IMR-90 (cell line): ENCODE data around the gene KRTAP10-6. TPM values are rescaled to one million over a fixed set of nuclear protein-coding genes. Genes with fewer than 3 reads are reported as not detected.

Experiments
- ATAC-seq: fragments of 200-7000 bp; cut with Tn5 transposase; 2 replicates; pipeline ENCODE4 v1.9.1; 2020; ENCODE audit warnings: low read depth, mild to moderate bottlenecking, moderate library complexity
- BruUV-seq: library from RNA; stranded (reverse); fragments of 400-500 nt; replicated peaks from 2 replicates; lab custom pipeline; 2021; lab: Mats Ljungman, UMichigan
- CTCF ChIA-PET: fragments of 300-600 bp; formaldehyde crosslinking; extraction: SDS; loops from one replicate; lab custom pipeline; 2021; ENCODE audit warnings: antibody characterized with exemption; lab: Yijun Ruan, JAX
- POLR2A ChIA-PET: fragments of 300-600 bp; sonication (Branson Sonifier 250); formaldehyde crosslinking; loops from one replicate; lab custom pipeline; 2022; ENCODE audit warnings: antibody characterized with exemption; ENCODE audit not compliant: unreplicated experiment; lab: Charles Lee
- DNase-seq: peaks from one replicate; pipeline ENCODE4 v3.0.0; 2013
- H2AFZ ChIP-seq: replicated peaks from 2 replicates; pipeline ENCODE3; 2013; ENCODE audit warnings: low read length, mild to moderate bottlenecking; ENCODE audit not compliant: poor library complexity
- H2AK5ac ChIP-seq: 2 replicates; pipeline ENCODE4 v1.6.1; 2013; ENCODE audit warnings: low read depth, low read length, inconsistent platforms
- H2AK9ac ChIP-seq: replicated peaks from 2 replicates; pipeline ENCODE3; 2013; ENCODE audit warnings: mild to moderate bottlenecking, low read depth, low read length, moderate library complexity; ENCODE audit not compliant: poor library complexity
- H2BK120ac ChIP-seq: 2 replicates; pipeline ENCODE4 v1.6.1; 2013; ENCODE audit warnings: low read depth, low read length, inconsistent platforms
- H2BK15ac ChIP-seq: 3 replicates; pipeline ENCODE4 v1.6.1; 2013; ENCODE audit warnings: low read depth, low read length, inconsistent platforms
- H2BK20ac ChIP-seq: 2 replicates; pipeline ENCODE4 v1.6.1; 2013; ENCODE audit warnings: low read depth, mild to moderate bottlenecking, inconsistent platforms, low read length, moderate library complexity
- H2BK5ac ChIP-seq: 2 replicates; pipeline ENCODE4 v1.6.1; 2013; ENCODE audit warnings: mild to moderate bottlenecking, low read depth, low read length, inconsistent platforms; ENCODE audit not compliant: poor library complexity, severe bottlenecking
- H3K14ac ChIP-seq: replicated peaks from 2 replicates; pipeline ENCODE4 v1.6.1; 2013; ENCODE audit warnings: low read depth, low read length, inconsistent platforms
- H3K18ac ChIP-seq: 2 replicates; pipeline ENCODE4 v1.6.1; 2013; ENCODE audit warnings: low read depth, low read length, control low read depth
- H3K23ac ChIP-seq: 2 replicates; pipeline ENCODE4 v1.6.1; 2013; ENCODE audit warnings: low read depth, low read length, inconsistent platforms
- H3K27ac ChIP-seq: 2 replicates; pipeline ENCODE4 v1.5.1; 2013; ENCODE audit warnings: mild to moderate bottlenecking, control low read depth, low read length; ENCODE audit not compliant: insufficient read depth
- H3K27me3 ChIP-seq: 2 replicates; pipeline ENCODE4 v1.6.1; 2013; ENCODE audit warnings: low read length; ENCODE audit not compliant: control insufficient read depth, insufficient read depth
- H3K36me3 ChIP-seq: 2 replicates; pipeline ENCODE4 v1.6.1; 2013; ENCODE audit warnings: low read length, mixed read lengths; ENCODE audit not compliant: control insufficient read depth, insufficient read depth
- H3K4ac ChIP-seq: 2 replicates; pipeline ENCODE4 v1.6.1; 2013; ENCODE audit warnings: low read depth, low read length, inconsistent platforms
- H3K4me1 ChIP-seq: 2 replicates; pipeline ENCODE4 v1.6.1; 2013; ENCODE audit warnings: low read length, mixed read lengths; ENCODE audit not compliant: control insufficient read depth, insufficient read depth
- H3K4me2 ChIP-seq: 2 replicates; pipeline ENCODE4 v1.6.1; 2013; ENCODE audit warnings: low read depth, mild to moderate bottlenecking, control low read depth, low read length, moderate library complexity
- H3K4me3 ChIP-seq: 2 replicates; pipeline ENCODE4 v1.5.1; 2013; ENCODE audit warnings: low read depth, mild to moderate bottlenecking, control low read depth, low read length, moderate library complexity; ENCODE audit not compliant: insufficient read depth
- H3K56ac ChIP-seq: 2 replicates; pipeline ENCODE4 v1.6.1; 2013; ENCODE audit warnings: low read length, inconsistent platforms; ENCODE audit not compliant: insufficient read depth; ENCODE audit errors: extremely low read depth
- H3K79me1 ChIP-seq, 2 experiments: 2 replicates each; pipeline ENCODE4 v1.6.1; 2013; ENCODE audit warnings: low read length in 2 of 2, inconsistent platforms in 1 of 2, low read depth in 1 of 2
- H3K9ac ChIP-seq: 2 replicates; pipeline ENCODE4 v1.6.1; 2013; ENCODE audit warnings: low read depth, low read length, control low read depth
- H3K9me1 ChIP-seq: 2 replicates; pipeline ENCODE4 v1.6.1; 2013; ENCODE audit warnings: low read length, inconsistent platforms; ENCODE audit not compliant: insufficient read depth
- H3K9me3 ChIP-seq: 2 replicates; pipeline ENCODE4 v1.6.1; 2013; ENCODE audit warnings: low read length; ENCODE audit not compliant: control insufficient read depth, insufficient read depth
- H4K20me1 ChIP-seq: 2 replicates; pipeline ENCODE4 v1.6.1; 2013; ENCODE audit warnings: low read length, inconsistent platforms; ENCODE audit not compliant: insufficient read depth
- H4K5ac ChIP-seq: 2 replicates; pipeline ENCODE4 v1.6.1; 2013; ENCODE audit warnings: mild to moderate bottlenecking, low read depth, low read length, control low read depth
- H4K8ac ChIP-seq, 2 experiments: 2 replicates each; pipeline ENCODE4 v1.6.1; 2013; ENCODE audit warnings: low read depth in 2 of 2, low read length in 2 of 2, control low read depth in 1 of 2, inconsistent platforms in 1 of 2
- H4K91ac ChIP-seq: 2 replicates; pipeline ENCODE4 v1.6.1; 2013; ENCODE audit warnings: low read depth, low read length, inconsistent platforms; ENCODE audit not compliant: insufficient read depth
- BHLHE40 ChIP-seq: fragments of 150-350 bp; IDR thresholded peaks from 2 replicates; pipeline ENCODE4 v1.6.1; 2016; ENCODE audit warnings: mild to moderate bottlenecking, low read depth, low read length
- CEBPB ChIP-seq: IDR thresholded peaks from 2 replicates; pipeline ENCODE4 v1.6.1; 2012; ENCODE audit warnings: low read depth, low read length, improper control_type of control experiment
- CHD1 ChIP-seq: IDR thresholded peaks from 2 replicates; pipeline ENCODE4 v1.6.1; 2012; ENCODE audit warnings: low read depth, low read length, improper control_type of control experiment
- CTCF ChIP-seq: conservative IDR thresholded peaks from 2 replicates; pipeline ENCODE4 v1.5.1; 2012; ENCODE audit warnings: mild to moderate bottlenecking, low read depth, low read length, improper control_type of control experiment
- ELK1 ChIP-seq: fragments of 150-350 bp; IDR thresholded peaks from 2 replicates; pipeline ENCODE4 v1.6.1; 2016; ENCODE audit warnings: low read depth, mild to moderate bottlenecking, low read length, moderate library complexity, borderline replicate concordance
- FOS ChIP-seq: fragments of 150-350 bp; IDR thresholded peaks from 2 replicates; pipeline ENCODE4 v1.6.1; 2016; ENCODE audit warnings: low read depth, low read length
- MAFK ChIP-seq: IDR thresholded peaks from 2 replicates; pipeline ENCODE4 v1.6.1; 2012; ENCODE audit warnings: low read depth, low read length, improper control_type of control experiment
- MAZ ChIP-seq: IDR thresholded peaks from 2 replicates; pipeline ENCODE4 v1.6.1; 2012; ENCODE audit warnings: low read depth, mild to moderate bottlenecking, low read length, improper control_type of control experiment, moderate library complexity, borderline replicate concordance
- MXI1 ChIP-seq: IDR thresholded peaks from 2 replicates; pipeline ENCODE4 v1.6.1; 2012; ENCODE audit warnings: low read depth, mild to moderate bottlenecking, low read length, moderate library complexity, borderline replicate concordance
- NFE2L2 ChIP-seq: fragments of 150-350 bp; IDR thresholded peaks from 2 replicates; pipeline ENCODE4 v1.6.1; 2016; ENCODE audit warnings: low read depth, mild to moderate bottlenecking, low read length
- POLR2A ChIP-seq: IDR thresholded peaks from 2 replicates; pipeline ENCODE4 v1.6.1; 2012; ENCODE audit warnings: mild to moderate bottlenecking, low read depth, low read length
- RAD21 ChIP-seq: IDR thresholded peaks from 2 replicates; pipeline ENCODE4 v1.6.1; 2012; ENCODE audit warnings: low read length, improper control_type of control experiment
- RCOR1 ChIP-seq: IDR thresholded peaks from 2 replicates; pipeline ENCODE4 v1.6.1; 2012; ENCODE audit warnings: mild to moderate bottlenecking, low read length, improper control_type of control experiment; ENCODE audit not compliant: insufficient replicate concordance
- RFX5 ChIP-seq: IDR thresholded peaks from 2 replicates; pipeline ENCODE4 v1.8.0; 2012; ENCODE audit warnings: low read depth, mild to moderate bottlenecking, low read length, moderate library complexity
- SMC3 ChIP-seq: fragments of 150-350 bp; IDR thresholded peaks from 2 replicates; pipeline ENCODE4 v1.6.1; 2016; ENCODE audit warnings: low read depth, mild to moderate bottlenecking, antibody characterized with exemption, low read length, moderate library complexity
- USF2 ChIP-seq: fragments of 150-350 bp; IDR thresholded peaks from 2 replicates; pipeline ENCODE4 v1.6.1; 2017; ENCODE audit warnings: mild to moderate bottlenecking, antibody characterized with exemption, low read length, low read depth
- WGBS, 2 experiments: methylation state at CpG; one replicate each; pipeline versions ENCODE4 v1.1.5 to v1.1.7; 2013; ENCODE audit warnings: missing lambda C conversion rate in 2 of 2; ENCODE audit not compliant: insufficient read length in 1 of 2; ENCODE audit errors: extremely low coverage in 2 of 2; 5-methylcytosine and 5-hydroxymethylcytosine counted together
- dilution Hi-C: fragments of 300-500 bp; cut with HindIII; formaldehyde crosslinking; loops from one replicate; pipeline ENCODE4 v1.14.3; 2018; ENCODE audit warnings: low sequenced_read_pairs; ENCODE audit not compliant: unreplicated experiment
- in situ Hi-C: fragments of 300-500 bp; cut with MboI; formaldehyde crosslinking; loops from 3 replicates; pipeline ENCODE4 v1.14.3; 2019; ENCODE audit warnings: low sequenced_read_pairs, inconsistent platforms, mixed read lengths
- intact Hi-C: fragments of 100-400 bp; cut with micrococcal nuclease; formaldehyde crosslinking; loops from 2 replicates; pipeline ENCODE4 v1.10.0; 2022
- polyA plus RNA-seq, 3 experiments: library from polyadenylated mRNA; depleted of rRNA; stranded (reverse); fragments of >200 nt; gene quantifications; 2 replicates each; pipeline ENCODE4 v1.2.3, GENCODE V29; 2012; ENCODE audit warnings: low replicate concordance in 1 of 3
- total RNA-seq: library from RNA; depleted of rRNA; stranded (reverse); fragments of >200 nt; gene quantifications from 2 replicates; pipeline ENCODE4 v1.2.3, GENCODE V29; 2012

The KRTAP10-6 gene
- total and polyA plus RNA-seq, 2 of the 4 experiments (the other 2 are of a cell fraction), result not detected

- Histone ChIP-seq H3K79me1 (no peaks in the 10 kb centered on the region), H3K27me3 (peaks cover 20% of the 10 kb centered on the region), H2AK5ac (no peak overlapping the region), H2BK15ac (no peak overlapping the region), H3K9me3 (peaks cover 2% of the 10 kb centered on the region; the same call in 1 of the 2 replicates), H3K4me1 (no peaks in the 10 kb centered on the region), H2AFZ (no peak overlapping the region), H2BK5ac (no peak overlapping the region), H4K5ac (no peak overlapping the region), H2AK9ac (no peak overlapping the region), H2BK120ac (no peak overlapping the region), H3K36me3 (no peaks in the 10 kb centered on the region), H3K4me2 (no peak overlapping the region), H4K91ac (no peak overlapping the region), H3K9me1 (no peaks in the 10 kb centered on the region), H3K56ac (no peak overlapping the region), H3K18ac (no peak overlapping the region), H3K27ac (no peak overlapping the region), H3K4me3 (no peak overlapping the region), H4K20me1 (no peaks in the 10 kb centered on the region), H3K14ac (no peak overlapping the region), H3K23ac (no peak overlapping the region), H3K9ac (no peak overlapping the region), H3K4ac (no peak overlapping the region), H2BK20ac (no peak overlapping the region), H4K8ac (no peak overlapping the region)
- no TSS peak for BruUV-seq
- dilution Hi-C loops (no loop called here), intact Hi-C loops (no loop called here), in situ Hi-C loops (no loop called here)
- no peak for ATAC-seq
- WGBS, 2 experiments, result 61% methylated on average over 3 of the region's 6 CpGs; no CpG with 5 or more reads in 1 of the 2 experiments
- CTCF ChIA-PET, result no interaction called here
- TF ChIP-seq RCOR1 (no peak), USF2 (no peak), MXI1 (no peak), MAZ (no peak), BHLHE40 (no peak), ELK1 (no peak), POLR2A (no peak), CTCF (no peak), SMC3 (no peak), NFE2L2 (no peak), CHD1 (no peak), RAD21 (no peak), MAFK (no peak), FOS (no peak), CEBPB (no peak), RFX5 (no peak)
- POLR2A ChIA-PET, result no interaction called here
- no peak for DNase-seq
These were observed 40.2 kb downstream of the KRTAP10-6 start for GRCh38 chr21:44552136-44552535.
